ENCODE results near the gene LONP1.

Gene LONP1

DNA sequence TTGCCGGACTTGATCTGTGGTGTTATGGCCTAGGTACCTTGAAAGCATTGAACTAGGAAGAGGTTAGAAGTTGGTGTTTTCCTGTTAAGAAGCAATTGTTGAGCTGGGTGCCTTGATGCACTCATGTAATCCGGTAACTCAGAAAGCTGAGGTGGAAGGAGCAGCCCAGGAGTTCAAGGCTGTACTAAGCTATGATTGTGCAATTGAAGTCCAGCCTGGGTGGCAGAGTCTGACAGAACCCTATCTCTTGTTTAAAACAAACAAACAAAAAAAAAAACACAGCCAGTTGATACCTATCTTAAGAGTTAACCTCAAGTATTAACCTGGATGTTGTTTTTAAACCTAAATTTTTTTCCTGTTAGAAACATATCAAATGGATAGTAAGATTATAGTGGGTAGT, 77.7 kb downstream of the LONP1 start:
- DNase-seq = no peak

Measured in eye (tissue), 1 donor.